Choroid plexus epithelial cell (primary cell): ENCODE results near the gene ZNF135.

Source experiments
- DNase-seq: peaks from one replicate; pipeline ENCODE4 v3.0.0-alpha.2; 2010; ENCODE audit warnings: low read depth
- H3K4me3 ChIP-seq: 2 replicates; pipeline ENCODE4 v1.5.1; 2011; ENCODE audit warnings: low read depth, mild to moderate bottlenecking, control low read depth, low read length, moderate library complexity
- TF ChIP-seq, protein P1 (sequence below): conservative IDR thresholded peaks from 2 replicates; pipeline ENCODE4 v1.5.1; 2011; ENCODE audit warnings: low read depth, mild to moderate bottlenecking, control low read depth, inconsistent platforms, low read length, moderate library complexity

ZNF135 gene

DNA sequence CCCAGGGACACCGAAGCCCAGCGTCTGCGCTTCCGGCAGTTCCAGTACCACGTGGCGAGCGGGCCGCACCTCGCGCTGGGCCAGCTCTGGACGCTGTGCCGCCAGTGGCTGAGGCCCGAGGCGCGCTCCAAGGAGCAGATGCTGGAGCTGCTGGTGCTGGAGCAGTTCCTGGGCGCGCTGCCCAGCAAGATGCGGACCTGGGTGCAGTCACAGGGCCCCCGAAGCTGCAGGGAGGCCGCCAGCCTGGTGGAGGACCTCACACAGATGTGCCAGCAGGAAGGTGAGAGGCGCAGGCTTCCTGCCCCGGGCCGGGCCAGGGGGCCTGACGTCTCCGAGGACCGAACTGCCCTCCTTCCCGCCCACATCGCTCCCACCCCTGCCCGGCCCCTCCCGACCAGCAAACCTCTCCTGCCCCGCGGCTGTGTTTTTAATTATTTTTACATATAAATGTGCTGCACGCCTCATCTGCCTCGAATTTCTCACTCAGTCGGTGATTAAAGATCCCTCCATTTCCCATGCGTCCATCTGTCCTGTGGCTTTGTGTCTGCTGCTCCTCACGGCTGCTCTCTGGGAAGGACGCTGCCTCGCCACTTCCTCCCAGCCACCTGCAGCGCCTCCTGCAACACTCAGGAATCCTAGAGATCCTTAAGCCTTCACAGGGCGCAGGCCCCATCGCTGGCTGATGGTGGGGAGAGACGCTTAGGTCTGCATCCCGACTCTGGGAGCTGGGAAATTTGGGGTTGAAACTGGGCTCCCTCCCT is 21.0 kb upstream of the ZNF135 start:
- no peak overlapping the region for H3K4me3 ChIP-seq
- TF ChIP-seq, protein P1, sequence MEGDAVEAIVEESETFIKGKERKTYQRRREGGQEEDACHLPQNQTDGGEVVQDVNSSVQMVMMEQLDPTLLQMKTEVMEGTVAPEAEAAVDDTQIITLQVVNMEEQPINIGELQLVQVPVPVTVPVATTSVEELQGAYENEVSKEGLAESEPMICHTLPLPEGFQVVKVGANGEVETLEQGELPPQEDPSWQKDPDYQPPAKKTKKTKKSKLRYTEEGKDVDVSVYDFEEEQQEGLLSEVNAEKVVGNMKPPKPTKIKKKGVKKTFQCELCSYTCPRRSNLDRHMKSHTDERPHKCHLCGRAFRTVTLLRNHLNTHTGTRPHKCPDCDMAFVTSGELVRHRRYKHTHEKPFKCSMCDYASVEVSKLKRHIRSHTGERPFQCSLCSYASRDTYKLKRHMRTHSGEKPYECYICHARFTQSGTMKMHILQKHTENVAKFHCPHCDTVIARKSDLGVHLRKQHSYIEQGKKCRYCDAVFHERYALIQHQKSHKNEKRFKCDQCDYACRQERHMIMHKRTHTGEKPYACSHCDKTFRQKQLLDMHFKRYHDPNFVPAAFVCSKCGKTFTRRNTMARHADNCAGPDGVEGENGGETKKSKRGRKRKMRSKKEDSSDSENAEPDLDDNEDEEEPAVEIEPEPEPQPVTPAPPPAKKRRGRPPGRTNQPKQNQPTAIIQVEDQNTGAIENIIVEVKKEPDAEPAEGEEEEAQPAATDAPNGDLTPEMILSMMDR, result no peak
- DNase-seq, result no peak

DNA sequence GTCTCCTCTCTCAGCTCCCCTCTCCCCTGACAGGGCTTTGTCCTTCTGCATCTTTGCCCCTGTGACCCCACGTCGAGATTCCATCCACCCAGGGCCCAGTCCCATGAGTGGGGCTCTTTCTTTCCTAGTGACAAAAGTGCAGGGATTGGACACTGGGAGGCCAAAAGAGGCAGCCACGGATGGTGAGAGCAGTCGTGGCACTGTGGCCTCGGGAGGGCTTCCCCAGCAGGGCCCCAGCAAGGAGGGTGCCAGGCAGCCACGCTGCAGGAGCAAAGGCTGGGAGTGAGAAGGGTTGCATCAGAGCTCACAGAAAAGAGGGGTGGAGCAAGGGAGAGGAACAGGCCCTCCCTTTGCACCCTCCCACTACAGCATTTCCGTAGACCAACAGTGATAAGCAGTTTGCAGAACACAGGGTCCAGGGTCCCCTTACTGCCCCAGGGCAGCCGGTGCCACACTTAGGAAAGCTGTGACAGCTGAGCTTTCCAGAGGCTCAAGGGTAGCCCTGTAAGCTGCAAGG is 20.3 kb upstream of the ZNF135 start:
- no peak overlapping the region for H3K4me3 ChIP-seq
- no peak for DNase-seq
- TF ChIP-seq, protein P1, result no peak

DNA sequence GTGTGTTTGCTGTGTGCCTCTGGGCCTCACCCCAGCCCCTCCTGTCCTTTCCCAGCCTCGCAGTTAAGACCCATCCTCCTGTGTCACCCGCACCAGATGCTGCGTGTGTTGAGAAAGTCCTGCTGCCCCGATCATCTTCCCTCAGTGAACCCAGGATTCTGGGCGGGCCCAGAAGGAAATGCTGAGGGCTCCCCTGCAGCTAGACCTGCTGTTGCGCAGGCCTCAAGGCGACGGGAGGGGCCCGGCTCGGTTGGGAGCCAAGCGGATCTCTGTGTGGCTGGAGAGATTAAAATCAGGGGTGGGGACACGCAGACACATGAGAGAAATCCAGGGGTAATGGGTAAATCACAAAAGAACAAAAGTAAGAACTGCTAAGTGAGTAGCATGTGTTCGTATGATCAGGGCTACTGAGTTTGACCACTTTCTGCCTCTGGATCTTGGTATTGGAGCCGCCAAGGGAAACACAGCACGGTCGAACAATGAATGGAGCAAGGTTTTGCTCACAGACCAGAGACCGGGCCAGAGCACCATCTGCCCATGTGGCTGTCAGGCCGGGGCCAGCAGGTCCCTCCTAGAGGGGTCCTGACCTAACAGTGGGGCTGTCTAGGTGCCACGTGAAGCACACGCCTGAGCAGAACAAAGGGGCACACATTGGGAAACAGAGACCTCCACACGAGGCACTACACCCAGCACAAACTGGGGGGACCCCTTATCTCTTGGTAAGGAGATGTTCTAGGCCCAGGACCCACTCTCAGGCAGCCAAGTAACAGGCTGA is 18.1 kb upstream of the ZNF135 start:
- DNase-seq, result no peak
- no peak overlapping the region for H3K4me3 ChIP-seq
- TF ChIP-seq, protein P1, result no peak

DNA sequence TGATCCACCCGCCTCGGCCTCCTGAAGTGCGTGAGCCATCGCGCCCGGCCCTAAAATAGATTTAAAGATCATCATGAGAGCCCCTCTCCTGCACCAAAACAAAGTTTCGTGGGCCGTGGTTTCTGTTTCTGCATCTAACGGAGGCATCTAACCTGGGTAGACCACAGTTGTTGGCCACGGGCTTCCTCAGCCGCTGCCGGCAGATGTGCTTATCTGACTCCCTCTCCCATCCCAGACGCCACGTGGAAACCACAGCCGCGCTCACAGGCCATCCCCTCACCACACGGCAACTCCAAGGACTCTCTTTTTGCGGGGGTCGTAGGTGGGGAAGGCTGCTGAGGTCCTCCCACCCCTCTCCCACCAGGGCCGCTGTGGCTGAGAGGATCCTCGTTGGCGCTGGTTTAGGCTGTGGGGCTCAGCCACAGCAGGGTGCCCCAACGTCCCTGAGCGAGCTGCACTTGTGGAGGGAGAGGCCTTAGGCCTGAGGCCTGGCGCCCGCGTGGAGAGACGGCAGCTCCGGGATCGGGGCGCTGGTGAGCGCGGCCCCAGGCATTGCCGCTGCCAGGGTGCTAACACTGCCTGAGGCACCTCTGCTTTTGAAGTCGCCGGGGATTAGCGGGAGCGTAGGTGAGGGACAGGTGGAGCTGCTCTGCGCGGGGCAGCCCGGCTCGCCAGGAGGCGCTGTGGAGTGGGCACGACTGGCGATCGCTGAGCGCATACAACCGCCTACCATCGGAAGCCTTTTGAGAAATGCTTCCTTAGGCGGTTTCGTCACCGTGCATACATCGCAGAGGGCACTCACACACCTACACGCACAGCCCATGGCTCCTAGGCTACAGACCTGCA is 16.4 kb upstream of the ZNF135 start:
- no peak overlapping the region for H3K4me3 ChIP-seq
- TF ChIP-seq, protein P1, result no peak
- no peak for DNase-seq

DNA sequence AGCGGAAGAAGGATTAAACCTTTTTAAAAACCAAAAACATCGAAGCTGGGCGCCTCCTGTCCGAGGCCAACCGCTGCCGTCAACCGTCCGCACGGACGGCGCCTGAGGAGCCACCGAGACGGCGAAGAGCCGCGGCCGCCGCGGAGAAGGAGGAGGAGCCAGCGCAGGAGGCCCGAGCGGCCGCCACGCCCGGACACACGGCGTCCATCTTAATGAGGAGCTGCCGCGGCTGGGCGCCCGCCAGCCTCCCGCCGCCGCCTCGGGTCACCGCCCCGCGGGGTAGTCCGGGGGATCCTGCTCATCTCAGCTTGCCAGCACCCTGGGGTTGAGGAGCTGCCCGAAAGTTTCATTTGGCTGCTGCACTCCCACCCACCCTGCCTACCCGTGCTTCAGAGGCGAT is 14.7 kb upstream of the ZNF135 start:
- TF ChIP-seq, protein P1, result no peak
- DNase-seq, result no peak
- no peak overlapping the region for H3K4me3 ChIP-seq

DNA sequence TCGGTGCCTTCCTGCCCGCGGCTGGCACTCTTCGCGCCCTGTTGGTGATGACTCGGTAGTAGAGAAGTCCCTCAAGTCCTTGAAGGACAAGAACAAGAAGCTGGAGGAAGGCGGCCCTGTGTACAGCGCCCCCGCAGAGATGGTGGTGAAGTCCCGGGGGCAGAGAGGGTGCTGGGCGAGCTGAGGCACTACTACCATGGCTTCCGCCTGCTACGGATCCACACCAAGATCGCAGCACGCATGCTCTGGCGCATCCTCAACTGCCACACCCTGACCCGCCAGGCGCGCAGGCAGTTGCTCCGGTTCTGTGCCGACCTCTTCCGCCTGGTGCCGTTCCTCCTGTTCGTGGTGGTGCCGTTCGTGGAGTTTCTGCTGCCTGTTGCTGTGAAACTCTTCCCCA is 14.2 kb upstream of the ZNF135 start:
- TF ChIP-seq, protein P1, result no peak
- no peak for DNase-seq

More for the DNA sequence above, 14.2 kb upstream of the ZNF135 start:
- H3K4me3 ChIP-seq, result no peak overlapping the region
